Uterus (tissue), 2 donors: ENCODE results near the gene IL15.

Source experiments
- POLR2A ChIP-seq, 2 donors: fragments of 450-650 bp; IDR thresholded peaks; one replicate each; pipeline ENCODE4 v1.6.1; 2016; ENCODE audit warnings: antibody characterized with exemption in 2 of 2, mild to moderate bottlenecking in 1 of 2, moderate library complexity in 1 of 2
- TF ChIP-seq, protein P1 (sequence below), 4 experiments: fragments of 200-600 bp in 2 of 4; fragments of 450-650 bp in 2 of 4; sonication (generic) in 2 of 4; IDR thresholded peaks; one replicate each; pipeline ENCODE4 v1.5.1; 2016 to 2019; ENCODE audit warnings: antibody characterized with exemption in 4 of 4, mild to moderate bottlenecking in 2 of 4, moderate library complexity in 1 of 4

DNA sequence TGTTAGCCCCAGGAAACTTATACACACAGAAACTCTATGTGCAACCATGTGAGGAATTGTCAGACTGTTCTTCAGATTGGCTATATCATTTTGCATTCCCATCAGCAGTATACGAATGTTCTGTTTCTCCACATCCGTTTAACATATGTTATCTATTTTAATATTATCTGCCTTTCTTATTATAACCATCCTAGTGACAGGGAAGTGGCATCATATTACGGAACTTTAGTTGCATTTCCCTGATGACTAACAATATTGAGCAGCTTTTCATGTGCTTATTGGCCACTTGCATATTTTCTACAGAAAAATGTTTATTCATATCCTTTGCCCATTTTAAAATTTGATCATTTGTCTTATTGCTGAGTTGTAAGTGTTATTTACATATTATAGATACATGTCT, 36.5 kb upstream of the IL15 start:
- TF ChIP-seq, protein P1, sequence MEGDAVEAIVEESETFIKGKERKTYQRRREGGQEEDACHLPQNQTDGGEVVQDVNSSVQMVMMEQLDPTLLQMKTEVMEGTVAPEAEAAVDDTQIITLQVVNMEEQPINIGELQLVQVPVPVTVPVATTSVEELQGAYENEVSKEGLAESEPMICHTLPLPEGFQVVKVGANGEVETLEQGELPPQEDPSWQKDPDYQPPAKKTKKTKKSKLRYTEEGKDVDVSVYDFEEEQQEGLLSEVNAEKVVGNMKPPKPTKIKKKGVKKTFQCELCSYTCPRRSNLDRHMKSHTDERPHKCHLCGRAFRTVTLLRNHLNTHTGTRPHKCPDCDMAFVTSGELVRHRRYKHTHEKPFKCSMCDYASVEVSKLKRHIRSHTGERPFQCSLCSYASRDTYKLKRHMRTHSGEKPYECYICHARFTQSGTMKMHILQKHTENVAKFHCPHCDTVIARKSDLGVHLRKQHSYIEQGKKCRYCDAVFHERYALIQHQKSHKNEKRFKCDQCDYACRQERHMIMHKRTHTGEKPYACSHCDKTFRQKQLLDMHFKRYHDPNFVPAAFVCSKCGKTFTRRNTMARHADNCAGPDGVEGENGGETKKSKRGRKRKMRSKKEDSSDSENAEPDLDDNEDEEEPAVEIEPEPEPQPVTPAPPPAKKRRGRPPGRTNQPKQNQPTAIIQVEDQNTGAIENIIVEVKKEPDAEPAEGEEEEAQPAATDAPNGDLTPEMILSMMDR (IDR thresholded peaks at IDR 0.05), result no peak
- TF ChIP-seq POLR2A (IDR thresholded peaks at IDR 0.05), result no peak
